Uterus (tissue), 4 donors: ENCODE results near the gene GALNT15. TPM values are rescaled to one million over a fixed set of nuclear protein-coding genes. Genes with fewer than 3 reads are reported as not detected.
A peak's percentile ranks its signal among the peaks of the same experiment; 100 is the strongest.

ENCODE experiments used
- DNase-seq, 2 donors: peaks; one replicate each; pipeline ENCODE4 v3.0.0-alpha.2; 2019 to 2020
- H3K27ac ChIP-seq, 2 donors: fragments of 200-600 bp; sonication (generic); 1 replicate in 1 of 2; 2 replicates in 1 of 2; pipeline ENCODE4 v1.5.1; 2016 to 2018
- H3K27me3 ChIP-seq, 2 donors: fragments of 200-600 bp; sonication (generic); one replicate each; pipeline ENCODE4 v1.5.1; 2018 to 2019; ENCODE audit warnings: control low read depth in 1 of 2
- H3K36me3 ChIP-seq, 2 donors: fragments of 200-600 bp; sonication (generic); one replicate each; pipeline ENCODE4 v1.5.1; 2019; ENCODE audit warnings: control low read depth in 1 of 2
- H3K4me1 ChIP-seq, 2 donors: fragments of 200-600 bp; sonication (generic); one replicate each; pipeline ENCODE4 v1.5.1; 2018 to 2019; ENCODE audit warnings: control low read depth in 1 of 2
- H3K4me3 ChIP-seq, 2 donors: fragments of 200-600 bp; sonication (generic); 1 replicate in 1 of 2; 2 replicates in 1 of 2; pipeline ENCODE4 v1.5.1; 2018 to 2019; ENCODE audit warnings: mild to moderate bottlenecking in 1 of 2
- H3K9me3 ChIP-seq, 2 donors: fragments of 200-600 bp; sonication (generic); one replicate each; pipeline ENCODE4 v1.5.1; 2019; ENCODE audit warnings: control low read depth in 1 of 2
- POLR2A ChIP-seq, 2 donors: fragments of 450-650 bp; IDR thresholded peaks; one replicate each; pipeline ENCODE4 v1.6.1; 2016; ENCODE audit warnings: antibody characterized with exemption in 2 of 2, mild to moderate bottlenecking in 1 of 2, moderate library complexity in 1 of 2
- intact Hi-C: fragments of 100-400 bp; cut with DNase I; formaldehyde crosslinking; loops from one replicate; pipeline ENCODE4 v1.15.1; 2023; ENCODE audit warnings: low total_unique reads
- total RNA-seq, 4 donors: library from RNA; depleted of rRNA in 3 of 4; stranded (reverse); fragments of >200 nt in 3 of 4; gene quantifications; one replicate each; pipeline versions ENCODE4 v1.1.0 to v1.2.4, GENCODE V29; 2014 to 2023
- TF ChIP-seq, protein P1 (sequence below), 4 experiments: fragments of 200-600 bp in 2 of 4; fragments of 450-650 bp in 2 of 4; sonication (generic) in 2 of 4; IDR thresholded peaks; one replicate each; pipeline ENCODE4 v1.5.1; 2016 to 2019; ENCODE audit warnings: antibody characterized with exemption in 4 of 4, mild to moderate bottlenecking in 2 of 4, moderate library complexity in 1 of 4
- donor health status: DM: yes; HTN: yes; CAD: no.

Gene GALNT15
- total RNA-seq, 4 donors from 2014 or later: 6.6 to 85.2 (median 53.3) TPM

DNA sequence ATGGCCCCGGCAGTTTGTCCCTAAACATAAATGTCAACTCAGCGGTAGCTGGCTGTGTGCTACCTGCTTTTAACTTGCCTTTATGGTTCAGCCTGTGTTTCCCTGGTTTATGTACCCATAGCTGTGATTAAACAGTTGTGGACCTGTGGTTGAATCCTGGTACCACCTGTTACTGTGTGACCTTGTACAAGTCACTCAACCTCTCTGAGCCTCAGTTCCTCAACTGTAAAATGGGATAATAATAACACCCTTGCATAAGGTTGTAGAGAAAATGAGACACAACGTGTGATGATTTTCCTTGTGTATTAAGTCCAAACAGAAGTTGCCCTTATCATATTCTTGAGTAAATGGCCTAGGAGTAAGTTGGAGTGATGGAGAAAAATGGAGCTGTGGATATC, 6.3 kb downstream of the GALNT15 start:
- DNase-seq: no peak
- Histone ChIP-seq H3K4me3 (no peak overlapping the region), H3K27ac (no peak overlapping the region), H3K9me3 (no peaks in the 10 kb centered on the region), H3K27me3 (no peaks in the 10 kb centered on the region), H3K36me3 (no peaks in the 10 kb centered on the region), H3K4me1 (no peaks in the 10 kb centered on the region)
- intact Hi-C loops: no loop called here
- TF ChIP-seq, protein P1, sequence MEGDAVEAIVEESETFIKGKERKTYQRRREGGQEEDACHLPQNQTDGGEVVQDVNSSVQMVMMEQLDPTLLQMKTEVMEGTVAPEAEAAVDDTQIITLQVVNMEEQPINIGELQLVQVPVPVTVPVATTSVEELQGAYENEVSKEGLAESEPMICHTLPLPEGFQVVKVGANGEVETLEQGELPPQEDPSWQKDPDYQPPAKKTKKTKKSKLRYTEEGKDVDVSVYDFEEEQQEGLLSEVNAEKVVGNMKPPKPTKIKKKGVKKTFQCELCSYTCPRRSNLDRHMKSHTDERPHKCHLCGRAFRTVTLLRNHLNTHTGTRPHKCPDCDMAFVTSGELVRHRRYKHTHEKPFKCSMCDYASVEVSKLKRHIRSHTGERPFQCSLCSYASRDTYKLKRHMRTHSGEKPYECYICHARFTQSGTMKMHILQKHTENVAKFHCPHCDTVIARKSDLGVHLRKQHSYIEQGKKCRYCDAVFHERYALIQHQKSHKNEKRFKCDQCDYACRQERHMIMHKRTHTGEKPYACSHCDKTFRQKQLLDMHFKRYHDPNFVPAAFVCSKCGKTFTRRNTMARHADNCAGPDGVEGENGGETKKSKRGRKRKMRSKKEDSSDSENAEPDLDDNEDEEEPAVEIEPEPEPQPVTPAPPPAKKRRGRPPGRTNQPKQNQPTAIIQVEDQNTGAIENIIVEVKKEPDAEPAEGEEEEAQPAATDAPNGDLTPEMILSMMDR (IDR thresholded peaks at IDR 0.05): no peak
- TF ChIP-seq POLR2A (IDR thresholded peaks at IDR 0.05): no peak

DNA sequence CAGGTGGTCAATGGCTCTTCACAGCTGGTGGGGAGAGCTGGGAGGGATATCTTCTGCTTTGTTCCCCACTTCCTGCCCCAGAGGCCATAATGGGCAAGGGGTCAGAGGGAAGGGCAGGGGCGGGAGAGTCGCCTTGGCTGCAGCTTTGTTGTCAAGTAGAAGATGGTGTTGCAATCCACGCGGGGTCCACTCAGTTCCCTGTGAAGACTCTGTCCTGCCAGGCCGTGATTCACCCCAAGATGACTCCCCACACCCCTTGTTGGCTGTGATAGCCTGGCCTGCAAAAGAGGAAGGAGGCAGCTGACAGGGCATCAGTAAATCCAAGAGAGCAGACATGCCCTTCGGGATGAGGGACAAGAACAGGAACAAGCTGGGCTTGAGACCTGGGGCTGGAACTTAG, 6.9 kb downstream of the GALNT15 start:
- intact Hi-C loops: no loop called here
- no peaks in the 10 kb centered on the region for H3K4me1 ChIP-seq
- H3K9me3 ChIP-seq: no peaks in the 10 kb centered on the region
- H3K36me3 ChIP-seq: no peaks in the 10 kb centered on the region
- peak; percentile 42 to 59 for DNase-seq
- TF ChIP-seq, protein P1 (IDR thresholded peaks at IDR 0.05): no peak
- no peak for TF ChIP-seq POLR2A (IDR thresholded peaks at IDR 0.05)
- no peak overlapping the region for H3K27ac ChIP-seq
- no peak overlapping the region for H3K4me3 ChIP-seq
- no peaks in the 10 kb centered on the region for H3K27me3 ChIP-seq

DNA sequence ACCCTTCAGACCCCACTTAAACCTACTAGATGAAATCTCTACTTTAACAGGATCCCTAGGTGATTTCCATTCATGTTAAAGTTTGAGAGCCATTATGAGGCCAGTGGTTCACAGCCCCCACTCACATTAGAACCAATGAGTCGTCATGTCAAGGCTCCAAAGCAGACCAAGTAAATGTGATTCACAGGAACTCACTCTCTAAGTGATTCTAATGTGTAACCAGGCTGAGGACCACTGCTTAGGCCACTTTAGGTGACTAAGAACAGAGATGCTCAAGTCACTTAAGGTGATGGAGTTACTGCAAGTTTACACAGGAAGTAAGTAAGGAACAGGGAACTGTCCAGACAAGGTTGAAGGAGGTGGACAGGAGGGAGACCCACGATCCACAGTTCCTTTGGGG, 7.7 kb downstream of the GALNT15 start:
- no peaks in the 10 kb centered on the region for H3K27me3 ChIP-seq
- intact Hi-C loops: no loop called here
- no peaks in the 10 kb centered on the region for H3K9me3 ChIP-seq
- no peaks in the 10 kb centered on the region for H3K36me3 ChIP-seq
- TF ChIP-seq POLR2A (IDR thresholded peaks at IDR 0.05): no peak
- TF ChIP-seq, protein P1 (IDR thresholded peaks at IDR 0.05): no peak
- H3K4me1 ChIP-seq: no peaks in the 10 kb centered on the region
- H3K27ac ChIP-seq: no peak overlapping the region
- H3K4me3 ChIP-seq: no peak overlapping the region
- DNase-seq: no peak

DNA sequence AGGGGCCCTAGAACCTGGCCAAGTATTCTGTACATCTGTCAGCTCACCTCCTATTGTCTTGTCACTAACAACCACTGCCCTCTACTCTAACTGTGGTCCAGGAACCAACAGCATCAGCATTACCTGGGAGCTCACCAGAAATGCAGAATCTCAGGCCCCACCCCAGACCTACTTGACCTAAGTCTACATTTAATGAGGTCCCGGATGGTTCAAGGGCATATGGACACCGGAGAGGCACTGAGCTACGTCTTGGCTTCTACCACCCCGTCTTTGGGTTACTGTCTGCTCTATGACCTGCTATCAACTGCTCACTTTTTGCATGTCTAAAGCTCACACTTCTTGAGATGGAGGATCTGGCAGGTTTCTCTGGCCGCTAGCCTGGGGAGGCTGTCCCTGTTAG, 8.1 kb downstream of the GALNT15 start:
- H3K9me3 ChIP-seq: no peaks in the 10 kb centered on the region
- TF ChIP-seq POLR2A (IDR thresholded peaks at IDR 0.05): no peak
- TF ChIP-seq, protein P1 (IDR thresholded peaks at IDR 0.05): no peak
- DNase-seq: no peak
- no peaks in the 10 kb centered on the region for H3K27me3 ChIP-seq
- H3K4me1 ChIP-seq: no peaks in the 10 kb centered on the region
- no peak overlapping the region for H3K4me3 ChIP-seq
- H3K27ac ChIP-seq: no peak overlapping the region
- intact Hi-C loops: no loop called here
- H3K36me3 ChIP-seq: no peaks in the 10 kb centered on the region

DNA sequence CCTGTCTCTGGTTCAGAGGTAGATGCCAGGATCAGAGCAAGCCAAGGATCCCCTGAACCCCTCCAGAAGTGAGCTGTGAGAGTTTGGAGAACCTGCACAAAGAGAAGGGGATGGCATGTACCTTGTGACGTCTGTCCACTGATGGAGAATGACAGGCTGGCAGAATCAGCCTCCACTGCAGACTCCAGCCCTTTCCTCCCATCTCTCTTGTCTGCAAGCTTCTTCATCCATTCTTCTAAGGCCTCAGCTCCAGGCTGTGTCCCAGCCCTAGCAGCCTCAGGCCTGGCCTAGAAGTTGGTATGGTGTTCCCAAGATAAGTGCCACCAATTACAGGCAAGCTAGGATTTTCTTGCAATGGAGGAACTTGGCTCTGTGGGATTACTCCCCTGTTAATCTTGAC, 8.6 kb downstream of the GALNT15 start:
- Histone ChIP-seq H3K4me1 (no peaks in the 10 kb centered on the region), H3K36me3 (no peaks in the 10 kb centered on the region), H3K27ac (peak overlapping the region in 1 of 2 donors; percentile 9), H3K27me3 (no peaks in the 10 kb centered on the region), H3K9me3 (no peaks in the 10 kb centered on the region), H3K4me3 (no peak overlapping the region)
- intact Hi-C loops: no loop called here
- TF ChIP-seq POLR2A (IDR thresholded peaks at IDR 0.05): no peak
- TF ChIP-seq, protein P1 (IDR thresholded peaks at IDR 0.05): no peak
- DNase-seq: no peak
